ENCODE results near the gene RNF19B.

The RNF19B gene

GRCh38 chr1:32896451-32896850, 68.2 kb downstream of the RNF19B start:
- DNase-seq (ENCODE audit: insufficient read length, low spot score) (no peak), FAIRE-seq (no peak)
- TF ChIP-seq CTCF (IDR thresholded peaks at IDR 0.05; ENCODE audit: insufficient read depth, missing control alignments): no peak

- FAIRE-seq (no peak), DNase-seq (ENCODE audit: insufficient read length, low spot score) (no peak)
- TF ChIP-seq CTCF (IDR thresholded peaks at IDR 0.05; ENCODE audit: insufficient read depth, missing control alignments): no peak
Observed at GRCh38 chr1:32895325-32896215, 69.0 kb downstream of the RNF19B start.

- no peak for TF ChIP-seq CTCF (IDR thresholded peaks at IDR 0.05; ENCODE audit: insufficient read depth, missing control alignments)
- FAIRE-seq (no peak), DNase-seq (ENCODE audit: insufficient read length, low spot score) (no peak)
Observed at GRCh38 chr1:32894681-32895080, 69.9 kb downstream of the RNF19B start.

GRCh38 chr1:32894019-32894600, 70.5 kb downstream of the RNF19B start:
- no peak for FAIRE-seq
- no peak for DNase-seq (ENCODE audit: insufficient read length, low spot score)
- TF ChIP-seq CTCF (IDR thresholded peaks at IDR 0.05; ENCODE audit: insufficient read depth, missing control alignments): no peak

- DNase-seq (ENCODE audit: insufficient read length, low spot score) (peak; percentile 78), FAIRE-seq (no peak)
- no peak for TF ChIP-seq CTCF (IDR thresholded peaks at IDR 0.05; ENCODE audit: insufficient read depth, missing control alignments)
Observed at GRCh38 chr1:32893198-32894018, 71.2 kb downstream of the RNF19B start.

- FAIRE-seq (no peak), DNase-seq (ENCODE audit: insufficient read length, low spot score) (peak; percentile 79)
- TF ChIP-seq CTCF (IDR thresholded peaks at IDR 0.05; ENCODE audit: insufficient read depth, missing control alignments): peak; percentile 0
Observed at GRCh38 chr1:32892368-32893197, 72.0 kb downstream of the RNF19B start.

Measured in D721Med (cell line).